ENCODE measurements around the gene SINHCAF.
"Not testable (repeated sequence)": the region's sequence is repeated elsewhere in the genome, so short reads cannot be mapped to it uniquely, and the experiment has no call there.

SINHCAF gene

DNA sequence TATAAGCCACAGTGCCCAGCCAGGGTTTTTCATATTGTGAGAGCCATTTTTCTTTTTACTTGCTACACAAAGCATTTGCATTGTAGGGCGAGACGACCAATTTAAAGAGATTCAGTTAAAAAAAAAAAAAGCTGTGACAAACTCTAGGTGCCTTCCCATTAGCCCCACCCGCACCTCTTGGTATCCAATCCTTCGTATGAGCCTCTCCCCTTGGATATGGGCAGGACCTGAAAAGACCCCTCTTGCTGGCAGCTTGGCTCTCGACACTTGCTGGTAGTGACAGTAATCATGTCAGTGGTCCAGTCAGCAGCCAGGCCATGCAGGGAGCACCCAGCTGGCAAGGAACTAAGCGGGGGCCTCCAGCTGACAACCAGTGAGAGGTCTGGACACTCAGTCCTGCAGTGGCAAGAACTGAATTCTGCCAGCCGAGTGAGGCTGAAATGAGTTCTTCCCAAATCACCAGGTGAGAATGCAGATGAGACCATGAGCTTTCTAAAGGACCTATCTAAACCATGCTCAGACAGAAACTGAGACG, 46.5 kb downstream of the SINHCAF start:
- TF ChIP-seq, protein P1, sequence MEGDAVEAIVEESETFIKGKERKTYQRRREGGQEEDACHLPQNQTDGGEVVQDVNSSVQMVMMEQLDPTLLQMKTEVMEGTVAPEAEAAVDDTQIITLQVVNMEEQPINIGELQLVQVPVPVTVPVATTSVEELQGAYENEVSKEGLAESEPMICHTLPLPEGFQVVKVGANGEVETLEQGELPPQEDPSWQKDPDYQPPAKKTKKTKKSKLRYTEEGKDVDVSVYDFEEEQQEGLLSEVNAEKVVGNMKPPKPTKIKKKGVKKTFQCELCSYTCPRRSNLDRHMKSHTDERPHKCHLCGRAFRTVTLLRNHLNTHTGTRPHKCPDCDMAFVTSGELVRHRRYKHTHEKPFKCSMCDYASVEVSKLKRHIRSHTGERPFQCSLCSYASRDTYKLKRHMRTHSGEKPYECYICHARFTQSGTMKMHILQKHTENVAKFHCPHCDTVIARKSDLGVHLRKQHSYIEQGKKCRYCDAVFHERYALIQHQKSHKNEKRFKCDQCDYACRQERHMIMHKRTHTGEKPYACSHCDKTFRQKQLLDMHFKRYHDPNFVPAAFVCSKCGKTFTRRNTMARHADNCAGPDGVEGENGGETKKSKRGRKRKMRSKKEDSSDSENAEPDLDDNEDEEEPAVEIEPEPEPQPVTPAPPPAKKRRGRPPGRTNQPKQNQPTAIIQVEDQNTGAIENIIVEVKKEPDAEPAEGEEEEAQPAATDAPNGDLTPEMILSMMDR (IDR thresholded peaks at IDR 0.05; ENCODE audit: control insufficient read depth, extremely low read depth, insufficient read depth), result no peak
- DNase-seq (ENCODE audit: low read depth), result no peak
- H3K4me3 ChIP-seq (ENCODE audit: low read depth, low read length), result no peak overlapping the region

DNA sequence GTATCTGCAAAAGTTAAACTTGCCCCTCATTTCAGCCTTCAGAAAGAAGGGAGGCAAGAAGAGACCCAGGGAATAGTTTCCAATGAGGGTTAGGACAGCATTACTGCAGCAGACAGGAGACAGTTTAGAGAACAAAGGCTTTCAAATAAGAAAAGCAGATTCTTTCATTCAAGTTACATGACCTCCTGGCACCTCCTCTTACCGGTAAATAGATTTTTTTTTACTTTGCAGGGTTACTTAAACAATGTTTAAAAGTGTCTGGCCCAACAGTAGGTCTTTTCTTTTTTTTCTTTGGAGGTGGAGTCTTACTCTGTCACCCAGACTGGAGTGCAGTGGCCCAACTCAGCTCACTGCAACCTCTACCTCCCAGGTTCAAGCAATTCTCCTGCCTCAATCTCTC, 47.1 kb downstream of the SINHCAF start:
- TF ChIP-seq, protein P1 (IDR thresholded peaks at IDR 0.05; ENCODE audit: control insufficient read depth, extremely low read depth, insufficient read depth), result no peak
- no peak overlapping the region for H3K4me3 ChIP-seq (ENCODE audit: low read depth, low read length)
- DNase-seq (ENCODE audit: low read depth), result no peak

DNA sequence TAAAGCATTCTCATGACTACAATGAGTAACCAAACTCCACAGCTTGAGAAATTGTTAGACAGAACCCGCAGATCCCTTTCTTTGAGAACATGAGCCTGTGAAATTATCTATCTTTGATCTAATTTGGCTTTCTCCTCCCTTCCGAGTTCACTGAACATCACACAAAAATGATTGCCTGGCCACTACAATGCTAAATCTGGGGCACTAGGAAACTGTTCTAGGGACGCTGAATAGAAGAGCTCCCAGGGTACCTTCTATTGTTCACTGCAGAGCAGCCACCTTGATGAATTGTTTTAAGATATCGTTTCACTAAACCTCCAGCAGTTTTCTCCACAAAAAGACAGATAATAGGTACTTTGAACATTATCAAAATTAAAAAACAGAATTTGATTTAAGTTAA, 47.5 kb downstream of the SINHCAF start:
- no peak for DNase-seq (ENCODE audit: low read depth)
- no peak overlapping the region for H3K4me3 ChIP-seq (ENCODE audit: low read depth, low read length)
- TF ChIP-seq, protein P1 (IDR thresholded peaks at IDR 0.05; ENCODE audit: control insufficient read depth, extremely low read depth, insufficient read depth), result no peak

DNA sequence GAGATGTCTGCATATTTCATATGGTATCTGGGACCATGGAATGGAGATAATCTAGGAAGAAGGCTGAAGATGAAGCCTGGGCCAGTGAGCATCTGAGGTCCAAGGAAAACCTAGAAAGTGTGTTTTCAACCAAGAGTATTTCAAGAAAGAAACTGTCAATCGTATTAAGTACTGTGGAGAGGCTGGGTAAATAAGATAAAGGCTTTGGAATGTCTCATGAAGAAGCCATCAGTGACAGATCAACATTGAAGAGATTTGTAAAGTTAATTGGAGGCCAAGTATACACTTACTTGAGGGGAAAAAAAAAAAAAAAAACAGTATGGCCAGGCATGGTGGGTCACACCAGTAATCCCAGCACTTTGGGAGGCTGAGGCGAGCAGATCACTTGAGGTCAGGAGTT, 48.9 kb downstream of the SINHCAF start:
- no peak overlapping the region for H3K4me3 ChIP-seq (ENCODE audit: low read depth, low read length)
- no peak for DNase-seq (ENCODE audit: low read depth)
- TF ChIP-seq, protein P1 (IDR thresholded peaks at IDR 0.05; ENCODE audit: control insufficient read depth, extremely low read depth, insufficient read depth), result no peak

DNA sequence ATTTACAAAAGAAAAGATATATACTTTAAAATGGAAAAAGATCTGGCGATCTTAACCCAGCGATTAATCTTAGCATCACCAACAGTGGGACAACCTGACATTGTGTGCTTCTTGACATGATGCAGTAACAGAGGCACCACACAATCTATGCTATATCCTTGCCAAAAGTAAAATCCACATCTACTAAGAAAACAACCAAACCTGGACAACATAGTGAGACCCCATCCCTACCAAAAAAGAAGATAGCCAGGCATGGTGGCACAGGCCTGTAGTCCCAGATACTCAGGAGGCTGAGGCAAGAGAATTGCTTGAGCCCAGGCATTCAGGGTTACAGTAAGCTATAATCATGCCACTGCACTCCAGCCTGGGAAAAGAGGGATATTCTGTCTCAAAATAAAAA, 50.5 kb downstream of the SINHCAF start:
- TF ChIP-seq, protein P1 (IDR thresholded peaks at IDR 0.05; ENCODE audit: control insufficient read depth, extremely low read depth, insufficient read depth), result no peak
- no peak for DNase-seq (ENCODE audit: low read depth)
- no peak overlapping the region for H3K4me3 ChIP-seq (ENCODE audit: low read depth, low read length)

DNA sequence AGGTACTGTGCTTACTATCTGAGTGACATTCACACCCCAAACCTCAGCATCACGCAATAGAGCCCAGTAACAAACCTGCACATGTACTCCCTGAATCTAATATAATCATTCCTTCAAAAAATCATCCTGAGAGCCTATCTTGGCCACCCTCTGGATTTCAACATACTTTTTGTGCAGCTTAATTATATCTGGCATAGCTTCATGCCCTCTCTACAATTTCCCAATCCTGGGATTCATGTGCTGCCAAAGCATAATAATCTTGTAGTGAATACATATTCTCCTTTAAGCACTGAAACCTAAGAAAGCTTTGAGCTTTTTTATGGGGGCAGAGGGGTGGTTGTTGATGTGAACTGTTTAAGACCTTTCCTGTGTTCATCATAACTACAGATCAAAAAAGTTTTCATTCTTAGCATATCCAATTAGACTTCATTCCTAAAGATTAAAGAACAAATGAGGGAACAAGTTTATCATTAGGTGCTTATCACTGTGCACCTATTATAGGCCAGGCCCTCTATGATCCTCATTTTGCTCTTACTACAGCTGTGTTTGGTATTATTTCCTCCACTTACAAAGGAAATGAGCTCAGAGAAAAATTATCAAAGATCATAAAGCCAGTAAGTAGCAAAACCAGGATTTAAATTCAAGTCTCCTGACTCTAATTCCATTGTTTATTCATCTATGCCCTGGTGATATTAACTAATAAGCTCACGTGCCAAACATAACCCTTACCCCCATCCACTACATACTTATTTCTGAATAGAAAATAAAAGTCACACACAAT, 51.2 kb downstream of the SINHCAF start:
- TF ChIP-seq, protein P1 (IDR thresholded peaks at IDR 0.05; ENCODE audit: control insufficient read depth, extremely low read depth, insufficient read depth), result no peak
- H3K4me3 ChIP-seq (ENCODE audit: low read depth, low read length), result no peak overlapping the region
- DNase-seq (ENCODE audit: low read depth), result no peak

DNA sequence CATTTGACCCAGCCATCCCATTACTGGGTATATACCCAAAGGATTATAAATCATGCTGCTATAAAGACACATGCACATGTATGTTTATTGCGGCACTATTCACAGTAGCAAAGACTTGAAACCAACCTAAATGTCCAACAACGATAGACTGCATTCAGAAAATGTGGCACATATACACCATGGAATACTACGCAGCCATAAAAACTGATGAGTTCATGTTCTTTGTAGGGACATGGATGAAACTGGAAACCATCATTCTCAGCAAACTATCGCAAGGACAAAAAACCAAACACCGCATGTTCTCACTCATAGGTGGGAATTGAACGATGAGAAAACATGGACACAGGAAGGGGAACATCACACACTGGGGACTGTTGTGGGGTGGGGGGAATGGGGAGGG, 52.2 kb downstream of the SINHCAF start:
- not testable (repeated sequence) for H3K4me3 ChIP-seq (ENCODE audit: low read depth, low read length); DNase-seq (ENCODE audit: low read depth)
